H9 (cell line): Measurements from ENCODE around the gene PLIN4. TPM values are rescaled to one million over a fixed set of nuclear protein-coding genes. Genes with fewer than 3 reads are reported as not detected.

Source experiments
- DNase-seq: peaks from one replicate; pipeline ENCODE4 v3.0.0-alpha.2; 2017
- H2AFZ ChIP-seq: one replicate; pipeline ENCODE4 v1.6.1; 2013; ENCODE audit warnings: mild to moderate bottlenecking, low read length, control low read depth, moderate library complexity
- H2AK5ac ChIP-seq: 2 replicates; pipeline ENCODE4 v1.6.1; 2013; ENCODE audit warnings: low read length, control low read depth, mixed read lengths; ENCODE audit not compliant: insufficient read length
- H2BK120ac ChIP-seq: one replicate; pipeline ENCODE4 v1.6.1; 2013; ENCODE audit warnings: low read depth, mild to moderate bottlenecking, low read length, control low read depth, inconsistent platforms; ENCODE audit not compliant: poor library complexity, severe bottlenecking
- H2BK12ac ChIP-seq: 2 replicates; pipeline ENCODE4 v1.6.1; 2013; ENCODE audit warnings: low read length, control low read depth, mixed read lengths, low read depth; ENCODE audit not compliant: insufficient read length
- H2BK15ac ChIP-seq: 2 replicates; pipeline ENCODE4 v1.6.1; 2013; ENCODE audit warnings: low read depth, low read length, control low read depth
- H2BK20ac ChIP-seq: one replicate; pipeline ENCODE4 v1.6.1; 2013; ENCODE audit warnings: low read depth, mild to moderate bottlenecking, low read length, control low read depth, inconsistent platforms; ENCODE audit not compliant: poor library complexity, severe bottlenecking
- H2BK5ac ChIP-seq: 2 replicates; pipeline ENCODE4 v1.6.1; 2013; ENCODE audit warnings: low read length, control low read depth, mixed read lengths; ENCODE audit not compliant: insufficient read length
- H3K14ac ChIP-seq: 2 replicates; pipeline ENCODE4 v1.6.1; 2013; ENCODE audit warnings: low read length, control low read depth; ENCODE audit not compliant: insufficient read depth
- H3K18ac ChIP-seq: 2 replicates; pipeline ENCODE4 v1.6.1; 2013; ENCODE audit warnings: low read depth, mild to moderate bottlenecking, mixed read lengths, low read length, control low read depth; ENCODE audit not compliant: insufficient read length
- H3K23ac ChIP-seq: 2 replicates; pipeline ENCODE4 v1.6.1; 2013; ENCODE audit warnings: low read length, control low read depth, mixed read lengths, low read depth; ENCODE audit not compliant: insufficient read length
- H3K23me2 ChIP-seq: 2 replicates; pipeline ENCODE4 v1.6.1; 2013; ENCODE audit warnings: low read depth, mild to moderate bottlenecking, mixed read lengths, low read length, control low read depth; ENCODE audit not compliant: insufficient read length, poor library complexity, severe bottlenecking
- H3K27ac ChIP-seq: 2 replicates; pipeline ENCODE4 v1.5.1; 2013; ENCODE audit warnings: low read length, control low read depth, mixed read lengths, low read depth; ENCODE audit not compliant: insufficient read length
- H3K27me3 ChIP-seq: 2 replicates; pipeline ENCODE4 v1.6.1; 2013; ENCODE audit warnings: low read length, control low read depth, inconsistent platforms; ENCODE audit not compliant: insufficient read depth
- H3K4ac ChIP-seq: 2 replicates; pipeline ENCODE4 v1.6.1; 2013; ENCODE audit warnings: low read depth, mild to moderate bottlenecking, control low read depth, inconsistent platforms, low read length, moderate library complexity
- H3K4me1 ChIP-seq: 2 replicates; pipeline ENCODE4 v1.6.1; 2013; ENCODE audit warnings: low read length, control low read depth, inconsistent platforms; ENCODE audit not compliant: insufficient read depth
- H3K4me2 ChIP-seq: 2 replicates; pipeline ENCODE4 v1.6.1; 2013; ENCODE audit warnings: low read length, control low read depth, mixed read lengths; ENCODE audit not compliant: insufficient read length, insufficient read depth
- H3K56ac ChIP-seq: 2 replicates; pipeline ENCODE4 v1.6.1; 2013; ENCODE audit warnings: low read depth, mild to moderate bottlenecking, mixed read lengths, low read length, control low read depth; ENCODE audit not compliant: insufficient read length
- H3K79me1 ChIP-seq: 2 replicates; pipeline ENCODE4 v1.6.1; 2013; ENCODE audit warnings: low read depth, mild to moderate bottlenecking, moderate library complexity, low read length, control low read depth, inconsistent platforms; ENCODE audit not compliant: insufficient read depth, poor library complexity, severe bottlenecking
- H3K79me2 ChIP-seq: 2 replicates; pipeline ENCODE4 v1.6.1; 2013; ENCODE audit warnings: low read length, control low read depth, inconsistent platforms; ENCODE audit not compliant: insufficient read depth
- H3K9ac ChIP-seq: 2 replicates; pipeline ENCODE4 v1.6.1; 2013; ENCODE audit warnings: low read length, control low read depth, mixed read lengths; ENCODE audit not compliant: insufficient read length; ENCODE audit errors: extremely low read depth
- H3K9me3 ChIP-seq: one replicate; pipeline ENCODE4 v1.6.1; 2013; ENCODE audit warnings: low read depth, low read length, inconsistent platforms; ENCODE audit not compliant: control insufficient read depth
- H3T11ph ChIP-seq: one replicate; pipeline ENCODE4 v1.6.1; 2013; ENCODE audit warnings: mild to moderate bottlenecking, low read length, control low read depth, inconsistent platforms
- H4K20me1 ChIP-seq: one replicate; pipeline ENCODE4 v1.6.1; 2013; ENCODE audit not compliant: control insufficient read depth, insufficient read length, insufficient read depth
- H4K5ac ChIP-seq: 2 replicates; pipeline ENCODE4 v1.6.1; 2013; ENCODE audit warnings: low read depth, mild to moderate bottlenecking, mixed read lengths, low read length, control low read depth; ENCODE audit not compliant: insufficient read length
- H4K8ac ChIP-seq: replicated peaks from 2 replicates; pipeline ENCODE4 v1.6.1; 2013; ENCODE audit warnings: low read length, control low read depth, mixed read lengths, low read depth; ENCODE audit not compliant: insufficient read length
- H4K91ac ChIP-seq: 2 replicates; pipeline ENCODE4 v1.6.1; 2013; ENCODE audit warnings: low read depth, mild to moderate bottlenecking, moderate library complexity, mixed read lengths, low read length, control low read depth; ENCODE audit not compliant: insufficient read length
- H3K27ac Mint-ChIP-seq, 3 experiments: 2 replicates in 2 of 3; 3 replicates in 1 of 3; pipeline ENCODE4 v1.8.0; 2020 to 2021; ENCODE audit warnings: mixed read lengths in 3 of 3, mild to moderate bottlenecking in 1 of 3, moderate library complexity in 1 of 3
- H3K27me3 Mint-ChIP-seq: 2 replicates; pipeline ENCODE4 v1.8.0; 2021; ENCODE audit warnings: low read depth, mild to moderate bottlenecking, moderate library complexity, mixed read lengths
- H3K36me3 Mint-ChIP-seq, 3 experiments: 2 replicates in 2 of 3; 3 replicates in 1 of 3; pipeline ENCODE4 v1.8.0; 2020 to 2021; ENCODE audit warnings: low read depth in 3 of 3, mixed read lengths in 3 of 3; ENCODE audit not compliant: insufficient read depth in 1 of 3
- H3K4me1 Mint-ChIP-seq, 2 experiments: 2 replicates each; pipeline ENCODE4 v1.8.0; 2020; ENCODE audit warnings: mixed read lengths in 2 of 2
- H3K4me3 Mint-ChIP-seq, 2 experiments: 2 replicates in 1 of 2; 3 replicates in 1 of 2; pipeline ENCODE4 v1.8.0; 2020 to 2021; ENCODE audit warnings: mild to moderate bottlenecking in 2 of 2, mixed read lengths in 2 of 2, moderate library complexity in 1 of 2
- H3K9me3 Mint-ChIP-seq, 2 experiments: 2 replicates in 1 of 2; 3 replicates in 1 of 2; pipeline ENCODE4 v1.8.0; 2020; ENCODE audit warnings: mild to moderate bottlenecking in 2 of 2, mixed read lengths in 2 of 2, moderate library complexity in 1 of 2
- WGBS: extraction: QIAGEN DNeasy Blood & Tissue Kit; methylation state at CpG from one replicate; pipeline ENCODE4 v1.1.7; 2013; ENCODE audit warnings: missing lambda C conversion rate, low lambda C conversion rate, mixed read lengths; ENCODE audit not compliant: insufficient read length; ENCODE audit errors: extremely low coverage; 5-methylcytosine and 5-hydroxymethylcytosine counted together
- total RNA-seq: library from RNA; stranded (reverse); gene quantifications from 2 replicates; pipeline ENCODE4 v1.2.1, GENCODE V29; 2021
- TF ChIP-seq, protein P1 (sequence below): fragments of 200-600 bp; sonication (generic); conservative IDR thresholded peaks from 3 replicates; pipeline ENCODE4 v1.8.0; 2021; ENCODE audit warnings: antibody characterized with exemption, mild to moderate bottlenecking

PLIN4 gene
- total RNA-seq, 1 experiment from 2014 or later: 1.1 TPM

- no peak overlapping the region for H4K8ac ChIP-seq
- no peak overlapping the region for H3K56ac ChIP-seq
- no peaks in the 10 kb centered on the region for H3K27me3 Mint-ChIP-seq
- no peaks in the 10 kb centered on the region for H3K27me3 ChIP-seq
- no peaks in the 10 kb centered on the region for H3K9me3 Mint-ChIP-seq
- H3K4me1 Mint-ChIP-seq: no peaks in the 10 kb centered on the region
- no CpG with 5 or more reads among the region's 12 CpGs for WGBS
- no peaks in the 10 kb centered on the region for H3K4me1 ChIP-seq
- no peak overlapping the region for H3T11ph ChIP-seq
- no peak overlapping the region for H2BK20ac ChIP-seq
- no peak overlapping the region for H4K91ac ChIP-seq
- no peaks in the 10 kb centered on the region for H3K9me3 ChIP-seq
- no peaks in the 10 kb centered on the region for H3K79me2 ChIP-seq
- peak; percentile 65 for DNase-seq
- no peak overlapping the region for H2BK15ac ChIP-seq
- no peak overlapping the region for H4K5ac ChIP-seq
- H3K4me3 Mint-ChIP-seq: no peak overlapping the region
- H4K20me1 ChIP-seq: peaks cover 3% of the 10 kb centered on the region
- no peak overlapping the region for H3K9ac ChIP-seq
- H3K4me2 ChIP-seq: no peak overlapping the region
- H3K23ac ChIP-seq: no peak overlapping the region
- H3K4ac ChIP-seq: no peak overlapping the region
- H2AK5ac ChIP-seq: no peak overlapping the region
- H2AFZ ChIP-seq: no peak overlapping the region
- no peak overlapping the region for H3K14ac ChIP-seq
- H3K79me1 ChIP-seq: no peaks in the 10 kb centered on the region
- no peak overlapping the region for H2BK12ac ChIP-seq
- H3K18ac ChIP-seq: no peak overlapping the region
- no peak overlapping the region for H2BK120ac ChIP-seq
- H3K23me2 ChIP-seq: no peaks in the 10 kb centered on the region
- TF ChIP-seq, protein P1, sequence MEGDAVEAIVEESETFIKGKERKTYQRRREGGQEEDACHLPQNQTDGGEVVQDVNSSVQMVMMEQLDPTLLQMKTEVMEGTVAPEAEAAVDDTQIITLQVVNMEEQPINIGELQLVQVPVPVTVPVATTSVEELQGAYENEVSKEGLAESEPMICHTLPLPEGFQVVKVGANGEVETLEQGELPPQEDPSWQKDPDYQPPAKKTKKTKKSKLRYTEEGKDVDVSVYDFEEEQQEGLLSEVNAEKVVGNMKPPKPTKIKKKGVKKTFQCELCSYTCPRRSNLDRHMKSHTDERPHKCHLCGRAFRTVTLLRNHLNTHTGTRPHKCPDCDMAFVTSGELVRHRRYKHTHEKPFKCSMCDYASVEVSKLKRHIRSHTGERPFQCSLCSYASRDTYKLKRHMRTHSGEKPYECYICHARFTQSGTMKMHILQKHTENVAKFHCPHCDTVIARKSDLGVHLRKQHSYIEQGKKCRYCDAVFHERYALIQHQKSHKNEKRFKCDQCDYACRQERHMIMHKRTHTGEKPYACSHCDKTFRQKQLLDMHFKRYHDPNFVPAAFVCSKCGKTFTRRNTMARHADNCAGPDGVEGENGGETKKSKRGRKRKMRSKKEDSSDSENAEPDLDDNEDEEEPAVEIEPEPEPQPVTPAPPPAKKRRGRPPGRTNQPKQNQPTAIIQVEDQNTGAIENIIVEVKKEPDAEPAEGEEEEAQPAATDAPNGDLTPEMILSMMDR: peak; percentile 47
- peaks cover 18 to 46% (median 41%) of the 10 kb centered on the region in 3 experiments; a peak in 6 of 7 replicates for H3K36me3 Mint-ChIP-seq
- H3K27ac ChIP-seq: no peak overlapping the region
- no peak overlapping the region for H2BK5ac ChIP-seq
- H3K27ac Mint-ChIP-seq: no peak overlapping the region
Measured at GRCh38 chr19:4495471-4495870, 22.8 kb downstream of the PLIN4 start.
